ENCODE data around the gene TMEM150B.

Gene TMEM150B

GRCh38 chr19:55266404-55266803 is 58.7 kb downstream of the TMEM150B start:
- no peak for TF ChIP-seq CTCF (IDR thresholded peaks at IDR 0.05; ENCODE audit: low read depth, low read length)
- DNase-seq (ENCODE audit: low read depth in 2 of 2), result no peak
- no peak overlapping the region for H3K4me3 ChIP-seq (replicated peaks in 1 of 2; ENCODE audit: low read depth in 2 of 2, low read length in 2 of 2)

- H3K4me3 ChIP-seq (replicated peaks in 1 of 2; ENCODE audit: low read depth in 2 of 2, low read length in 2 of 2), result no peak overlapping the region
- no peak for TF ChIP-seq CTCF (IDR thresholded peaks at IDR 0.05; ENCODE audit: low read depth, low read length)
- no peak for DNase-seq (ENCODE audit: low read depth in 2 of 2)
Observed at GRCh38 chr19:55265723-55266386, 59.3 kb downstream of the TMEM150B start.

- H3K4me3 ChIP-seq (replicated peaks in 1 of 2; ENCODE audit: low read depth in 2 of 2, low read length in 2 of 2), result no peak overlapping the region
- DNase-seq (ENCODE audit: low read depth in 2 of 2), result no peak
- TF ChIP-seq CTCF (IDR thresholded peaks at IDR 0.05; ENCODE audit: low read depth, low read length), result no peak
Observed at GRCh38 chr19:55265173-55265572, 60.0 kb downstream of the TMEM150B start.

GRCh38 chr19:55264531-55264930 is 60.6 kb downstream of the TMEM150B start:
- no peak for DNase-seq (ENCODE audit: low read depth in 2 of 2)
- no peak overlapping the region for H3K4me3 ChIP-seq (replicated peaks in 1 of 2; ENCODE audit: low read depth in 2 of 2, low read length in 2 of 2)
- TF ChIP-seq CTCF (IDR thresholded peaks at IDR 0.05; ENCODE audit: low read depth, low read length), result no peak
